H9 (cell line): ENCODE data around the gene LMTK2. TPM values are rescaled to one million over a fixed set of nuclear protein-coding genes. Genes with fewer than 3 reads are reported as not detected.

Experiments
- DNase-seq: peaks from one replicate; pipeline ENCODE4 v3.0.0-alpha.2; 2017
- H2AFZ ChIP-seq: one replicate; pipeline ENCODE4 v1.6.1; 2013; ENCODE audit warnings: mild to moderate bottlenecking, low read length, control low read depth, moderate library complexity
- H2AK5ac ChIP-seq: 2 replicates; pipeline ENCODE4 v1.6.1; 2013; ENCODE audit warnings: low read length, control low read depth, mixed read lengths; ENCODE audit not compliant: insufficient read length
- H2BK120ac ChIP-seq: one replicate; pipeline ENCODE4 v1.6.1; 2013; ENCODE audit warnings: low read depth, mild to moderate bottlenecking, low read length, control low read depth, inconsistent platforms; ENCODE audit not compliant: poor library complexity, severe bottlenecking
- H2BK12ac ChIP-seq: 2 replicates; pipeline ENCODE4 v1.6.1; 2013; ENCODE audit warnings: low read length, control low read depth, mixed read lengths, low read depth; ENCODE audit not compliant: insufficient read length
- H2BK15ac ChIP-seq: 2 replicates; pipeline ENCODE4 v1.6.1; 2013; ENCODE audit warnings: low read depth, low read length, control low read depth
- H2BK20ac ChIP-seq: one replicate; pipeline ENCODE4 v1.6.1; 2013; ENCODE audit warnings: low read depth, mild to moderate bottlenecking, low read length, control low read depth, inconsistent platforms; ENCODE audit not compliant: poor library complexity, severe bottlenecking
- H2BK5ac ChIP-seq: 2 replicates; pipeline ENCODE4 v1.6.1; 2013; ENCODE audit warnings: low read length, control low read depth, mixed read lengths; ENCODE audit not compliant: insufficient read length
- H3K14ac ChIP-seq: 2 replicates; pipeline ENCODE4 v1.6.1; 2013; ENCODE audit warnings: low read length, control low read depth; ENCODE audit not compliant: insufficient read depth
- H3K18ac ChIP-seq: 2 replicates; pipeline ENCODE4 v1.6.1; 2013; ENCODE audit warnings: low read depth, mild to moderate bottlenecking, mixed read lengths, low read length, control low read depth; ENCODE audit not compliant: insufficient read length
- H3K23ac ChIP-seq: 2 replicates; pipeline ENCODE4 v1.6.1; 2013; ENCODE audit warnings: low read length, control low read depth, mixed read lengths, low read depth; ENCODE audit not compliant: insufficient read length
- H3K23me2 ChIP-seq: 2 replicates; pipeline ENCODE4 v1.6.1; 2013; ENCODE audit warnings: low read depth, mild to moderate bottlenecking, mixed read lengths, low read length, control low read depth; ENCODE audit not compliant: insufficient read length, poor library complexity, severe bottlenecking
- H3K27ac ChIP-seq: 2 replicates; pipeline ENCODE4 v1.5.1; 2013; ENCODE audit warnings: low read length, control low read depth, mixed read lengths, low read depth; ENCODE audit not compliant: insufficient read length
- H3K27me3 ChIP-seq: 2 replicates; pipeline ENCODE4 v1.6.1; 2013; ENCODE audit warnings: low read length, control low read depth, inconsistent platforms; ENCODE audit not compliant: insufficient read depth
- H3K4ac ChIP-seq: 2 replicates; pipeline ENCODE4 v1.6.1; 2013; ENCODE audit warnings: low read depth, mild to moderate bottlenecking, control low read depth, inconsistent platforms, low read length, moderate library complexity
- H3K4me1 ChIP-seq: 2 replicates; pipeline ENCODE4 v1.6.1; 2013; ENCODE audit warnings: low read length, control low read depth, inconsistent platforms; ENCODE audit not compliant: insufficient read depth
- H3K4me2 ChIP-seq: 2 replicates; pipeline ENCODE4 v1.6.1; 2013; ENCODE audit warnings: low read length, control low read depth, mixed read lengths; ENCODE audit not compliant: insufficient read length, insufficient read depth
- H3K56ac ChIP-seq: 2 replicates; pipeline ENCODE4 v1.6.1; 2013; ENCODE audit warnings: low read depth, mild to moderate bottlenecking, mixed read lengths, low read length, control low read depth; ENCODE audit not compliant: insufficient read length
- H3K79me1 ChIP-seq: 2 replicates; pipeline ENCODE4 v1.6.1; 2013; ENCODE audit warnings: low read depth, mild to moderate bottlenecking, moderate library complexity, low read length, control low read depth, inconsistent platforms; ENCODE audit not compliant: insufficient read depth, poor library complexity, severe bottlenecking
- H3K79me2 ChIP-seq: 2 replicates; pipeline ENCODE4 v1.6.1; 2013; ENCODE audit warnings: low read length, control low read depth, inconsistent platforms; ENCODE audit not compliant: insufficient read depth
- H3K9ac ChIP-seq: 2 replicates; pipeline ENCODE4 v1.6.1; 2013; ENCODE audit warnings: low read length, control low read depth, mixed read lengths; ENCODE audit not compliant: insufficient read length; ENCODE audit errors: extremely low read depth
- H3K9me3 ChIP-seq: one replicate; pipeline ENCODE4 v1.6.1; 2013; ENCODE audit warnings: low read depth, low read length, inconsistent platforms; ENCODE audit not compliant: control insufficient read depth
- H3T11ph ChIP-seq: one replicate; pipeline ENCODE4 v1.6.1; 2013; ENCODE audit warnings: mild to moderate bottlenecking, low read length, control low read depth, inconsistent platforms
- H4K20me1 ChIP-seq: one replicate; pipeline ENCODE4 v1.6.1; 2013; ENCODE audit not compliant: control insufficient read depth, insufficient read length, insufficient read depth
- H4K5ac ChIP-seq: 2 replicates; pipeline ENCODE4 v1.6.1; 2013; ENCODE audit warnings: low read depth, mild to moderate bottlenecking, mixed read lengths, low read length, control low read depth; ENCODE audit not compliant: insufficient read length
- H4K8ac ChIP-seq: replicated peaks from 2 replicates; pipeline ENCODE4 v1.6.1; 2013; ENCODE audit warnings: low read length, control low read depth, mixed read lengths, low read depth; ENCODE audit not compliant: insufficient read length
- H4K91ac ChIP-seq: 2 replicates; pipeline ENCODE4 v1.6.1; 2013; ENCODE audit warnings: low read depth, mild to moderate bottlenecking, moderate library complexity, mixed read lengths, low read length, control low read depth; ENCODE audit not compliant: insufficient read length
- H3K27ac Mint-ChIP-seq, 3 experiments: 2 replicates in 2 of 3; 3 replicates in 1 of 3; pipeline ENCODE4 v1.8.0; 2020 to 2021; ENCODE audit warnings: mixed read lengths in 3 of 3, mild to moderate bottlenecking in 1 of 3, moderate library complexity in 1 of 3
- H3K27me3 Mint-ChIP-seq: 2 replicates; pipeline ENCODE4 v1.8.0; 2021; ENCODE audit warnings: low read depth, mild to moderate bottlenecking, moderate library complexity, mixed read lengths
- H3K36me3 Mint-ChIP-seq, 3 experiments: 2 replicates in 2 of 3; 3 replicates in 1 of 3; pipeline ENCODE4 v1.8.0; 2020 to 2021; ENCODE audit warnings: low read depth in 3 of 3, mixed read lengths in 3 of 3; ENCODE audit not compliant: insufficient read depth in 1 of 3
- H3K4me1 Mint-ChIP-seq, 2 experiments: 2 replicates each; pipeline ENCODE4 v1.8.0; 2020; ENCODE audit warnings: mixed read lengths in 2 of 2
- H3K4me3 Mint-ChIP-seq, 2 experiments: 2 replicates in 1 of 2; 3 replicates in 1 of 2; pipeline ENCODE4 v1.8.0; 2020 to 2021; ENCODE audit warnings: mild to moderate bottlenecking in 2 of 2, mixed read lengths in 2 of 2, moderate library complexity in 1 of 2
- H3K9me3 Mint-ChIP-seq, 2 experiments: 2 replicates in 1 of 2; 3 replicates in 1 of 2; pipeline ENCODE4 v1.8.0; 2020; ENCODE audit warnings: mild to moderate bottlenecking in 2 of 2, mixed read lengths in 2 of 2, moderate library complexity in 1 of 2
- CTCF ChIP-seq: fragments of 200-600 bp; sonication (generic); conservative IDR thresholded peaks from 3 replicates; pipeline ENCODE4 v1.8.0; 2021; ENCODE audit warnings: antibody characterized with exemption, mild to moderate bottlenecking
- WGBS: extraction: QIAGEN DNeasy Blood & Tissue Kit; methylation state at CpG from one replicate; pipeline ENCODE4 v1.1.7; 2013; ENCODE audit warnings: missing lambda C conversion rate, low lambda C conversion rate, mixed read lengths; ENCODE audit not compliant: insufficient read length; ENCODE audit errors: extremely low coverage; 5-methylcytosine and 5-hydroxymethylcytosine counted together
- total RNA-seq: library from RNA; stranded (reverse); gene quantifications from 2 replicates; pipeline ENCODE4 v1.2.1, GENCODE V29; 2021

The LMTK2 gene
- total RNA-seq, 1 experiment from 2014 or later: 24.9 TPM

- no peak overlapping the region for H2BK5ac ChIP-seq
- H3K36me3 Mint-ChIP-seq: peaks cover 0 to 3% (median 2%) of the 10 kb centered on the region in 3 experiments; a peak in 1 of 7 replicates
- H3K14ac ChIP-seq: no peak overlapping the region; the same call in 1 of the 2 replicates
These were observed 129.2 kb downstream of the LMTK2 start for GRCh38 chr7:98235901-98236300.

More at GRCh38 chr7:98235901-98236300, 129.2 kb downstream of the LMTK2 start:
- DNase-seq: no peak
- no peak overlapping the region for H3T11ph ChIP-seq
- no peak overlapping the region for H3K9ac ChIP-seq
- TF ChIP-seq CTCF: no peak
- no peak overlapping the region for H4K8ac ChIP-seq
- no peak overlapping the region for H4K91ac ChIP-seq
- no peaks in the 10 kb centered on the region for H3K79me1 ChIP-seq
- H3K4me2 ChIP-seq: no peak overlapping the region
- Mint-ChIP-seq H3K27me3 (no peaks in the 10 kb centered on the region), H3K27ac (peak overlapping the region in 1 of 3 experiments; percentile 72; a peak in 1 of 7 replicates), H3K4me1 (no peaks in the 10 kb centered on the region), H3K4me3 (no peak overlapping the region), H3K9me3 (no peaks in the 10 kb centered on the region)
- H2AFZ ChIP-seq: no peak overlapping the region
- no peak overlapping the region for H2BK12ac ChIP-seq
- no CpG with 5 or more reads among the region's 11 CpGs for WGBS
- no peak overlapping the region for H3K23ac ChIP-seq
- H2AK5ac ChIP-seq: no peak overlapping the region
- H3K18ac ChIP-seq: no peak overlapping the region
- H3K56ac ChIP-seq: no peak overlapping the region
- H4K5ac ChIP-seq: no peak overlapping the region
- H3K4ac ChIP-seq: no peak overlapping the region
- H3K79me2 ChIP-seq: no peaks in the 10 kb centered on the region
- no peaks in the 10 kb centered on the region for H3K9me3 ChIP-seq
- no peak overlapping the region for H2BK120ac ChIP-seq
- no peak overlapping the region for H2BK15ac ChIP-seq
- no peaks in the 10 kb centered on the region for H4K20me1 ChIP-seq
- H3K23me2 ChIP-seq: peaks cover 2% of the 10 kb centered on the region
- no peaks in the 10 kb centered on the region for H3K4me1 ChIP-seq
- no peaks in the 10 kb centered on the region for H3K27me3 ChIP-seq
- H3K27ac ChIP-seq: no peak overlapping the region
- no peak overlapping the region for H2BK20ac ChIP-seq
